ENCODE data around the gene CLPSL2. TPM values are rescaled to one million over a fixed set of nuclear protein-coding genes. Genes with fewer than 3 reads are reported as not detected.
"Not testable (repeated sequence)": the region's sequence is repeated elsewhere in the genome, so short reads cannot be mapped to it uniquely, and the experiment has no call there.

CLPSL2 gene
- total RNA-seq (2014; rRNA removed; shearing (Covaris generic)), result not detected in 2 replicates

- DNase-seq (ENCODE audit: low spot score), result no peak
Measured at GRCh38 chr6:35776364-35777215, at the start of gene CLPSL2. CLPSL2 (plus strand) TSS chr6:35776598; CDS start chr6:35776619, 21 bp downstream.

DNA sequence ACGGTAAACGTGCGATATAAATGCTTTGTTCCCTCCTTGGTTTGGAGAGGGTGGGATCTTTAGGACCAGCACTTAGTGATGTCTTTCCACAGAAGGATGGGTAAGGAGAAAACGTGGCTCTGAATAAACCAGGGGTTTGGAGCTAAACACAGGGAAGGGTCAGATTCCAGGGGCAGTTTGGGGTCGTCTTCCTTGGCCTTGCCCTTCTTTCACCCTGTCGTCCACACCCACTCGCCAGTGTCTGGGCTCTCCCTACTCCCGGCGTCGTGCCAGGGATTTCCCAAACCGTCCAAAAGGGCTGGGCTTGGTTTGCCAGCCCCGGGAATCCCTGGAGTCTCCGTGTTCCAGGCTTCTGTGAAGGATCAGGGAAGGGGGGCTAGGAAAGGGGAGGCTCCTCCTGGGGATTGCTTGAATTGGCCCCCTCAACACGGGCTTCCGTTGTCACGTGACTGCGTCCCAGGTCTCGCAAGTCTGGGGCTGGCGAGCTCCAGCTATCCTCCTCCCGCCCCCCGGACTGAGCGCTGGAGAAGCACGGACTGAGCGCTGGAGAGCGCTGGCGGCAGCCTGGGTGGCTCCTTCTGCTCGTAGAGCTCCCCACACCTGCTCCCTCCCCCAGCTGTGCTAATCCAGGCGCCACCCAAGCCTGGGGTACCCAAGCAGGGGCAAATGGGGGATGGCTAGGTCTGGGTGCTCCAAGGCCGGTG is 49.0 kb upstream of the CLPSL2 start:
- peak; percentile 68 for DNase-seq (ENCODE audit: low spot score)

GRCh38 chr6:35727935-35728682 is 48.3 kb upstream of the CLPSL2 start:
- peak; percentile 81 for DNase-seq (ENCODE audit: low spot score)

- no peak for DNase-seq (ENCODE audit: low spot score)
Measured at GRCh38 chr6:35728683-35729678, 47.4 kb upstream of the CLPSL2 start.

GRCh38 chr6:35729722-35730121 is 46.7 kb upstream of the CLPSL2 start:
- DNase-seq (ENCODE audit: low spot score), result no peak

- no peak for DNase-seq (ENCODE audit: low spot score)
Measured at GRCh38 chr6:35730745-35731413, 45.5 kb upstream of the CLPSL2 start.

DNA sequence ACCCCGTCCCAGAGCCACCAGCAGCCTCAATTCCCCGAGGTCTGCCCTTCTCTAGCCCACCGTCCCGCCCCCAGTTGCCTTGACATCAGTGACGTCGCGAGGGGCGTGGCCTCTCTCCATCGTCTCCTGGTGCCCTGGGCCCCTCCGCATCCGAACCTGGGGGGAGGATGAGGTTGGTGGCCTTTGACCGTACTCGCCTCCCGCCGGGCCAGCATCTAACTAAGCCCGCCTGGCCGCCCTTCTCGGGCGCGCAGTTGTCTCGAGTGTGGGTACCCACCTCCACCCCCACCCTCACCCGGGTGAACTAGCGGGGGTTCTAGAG is 45.0 kb upstream of the CLPSL2 start:
- peak; percentile 49 for DNase-seq (ENCODE audit: low spot score)

DNA sequence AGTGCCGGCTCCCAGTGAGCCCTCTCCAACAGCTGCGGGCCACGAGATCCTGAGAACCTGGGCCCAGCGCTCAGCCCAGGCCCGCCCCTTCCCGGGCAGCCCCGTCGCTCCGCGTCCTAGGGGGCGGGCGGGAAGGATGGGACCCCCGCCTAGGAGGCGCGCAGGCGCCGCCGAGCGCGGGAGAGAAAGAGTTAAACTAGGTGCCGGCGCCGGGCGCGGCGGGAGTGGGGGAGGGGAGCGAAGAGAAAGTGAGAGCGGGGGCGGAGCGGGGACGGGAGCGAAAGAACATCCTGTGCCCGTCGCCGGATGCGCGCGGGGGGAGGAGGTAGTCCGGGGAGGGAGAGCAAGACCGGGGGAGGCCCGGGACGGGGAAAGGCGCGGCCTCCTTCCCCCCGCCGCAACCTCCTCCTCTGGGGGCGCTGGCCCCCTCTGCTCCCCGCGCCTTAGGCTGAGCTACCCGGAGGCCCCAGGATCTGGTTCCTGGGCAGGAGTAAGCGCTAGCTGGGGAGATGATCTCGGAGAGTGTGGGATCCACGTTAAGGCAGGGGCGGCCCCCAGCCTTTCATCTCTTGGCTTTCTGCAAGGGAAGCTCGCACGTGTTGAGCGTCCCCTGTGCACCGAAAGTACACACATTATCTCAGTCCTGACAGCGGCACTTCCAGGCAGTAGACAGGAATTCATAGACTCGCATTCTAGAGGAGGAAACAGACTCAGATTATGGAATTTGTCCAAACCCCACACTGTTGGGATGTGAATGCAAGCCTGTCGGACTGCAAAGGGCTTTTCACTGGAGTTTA is 44.5 kb upstream of the CLPSL2 start:
- peak; percentile 73 for DNase-seq (ENCODE audit: low spot score)

- DNase-seq (ENCODE audit: low spot score), result no peak
Measured at GRCh38 chr6:35733633-35734032, 42.8 kb upstream of the CLPSL2 start.

- not testable (repeated sequence) for DNase-seq (ENCODE audit: low spot score)
Measured at GRCh38 chr6:35734319-35734718, 42.1 kb upstream of the CLPSL2 start.

DNA sequence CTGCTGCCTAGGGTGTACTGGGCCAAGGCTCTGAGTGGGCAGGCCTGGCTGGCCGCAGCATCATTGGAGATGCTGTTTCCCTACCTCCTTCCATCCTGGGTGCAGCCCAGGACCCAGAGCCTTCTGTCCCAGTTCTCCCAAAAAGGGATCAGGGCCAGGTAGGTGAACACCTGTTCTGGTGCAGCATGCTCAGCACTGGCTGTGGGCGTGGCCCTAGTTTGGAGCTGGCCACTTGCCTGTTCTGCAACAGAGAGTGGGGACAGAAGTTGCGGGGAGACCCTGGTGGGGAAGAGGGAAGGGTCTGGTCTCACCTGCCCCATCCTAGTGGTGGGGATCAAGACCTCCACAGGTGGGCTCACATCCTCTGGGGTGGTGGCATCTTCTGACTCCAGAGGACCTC is 40.9 kb upstream of the CLPSL2 start:
- DNase-seq (ENCODE audit: low spot score), result no peak

- peak; percentile 85 for DNase-seq (ENCODE audit: low spot score)
Measured at GRCh38 chr6:35736253-35736894, 40.0 kb upstream of the CLPSL2 start.

DNA sequence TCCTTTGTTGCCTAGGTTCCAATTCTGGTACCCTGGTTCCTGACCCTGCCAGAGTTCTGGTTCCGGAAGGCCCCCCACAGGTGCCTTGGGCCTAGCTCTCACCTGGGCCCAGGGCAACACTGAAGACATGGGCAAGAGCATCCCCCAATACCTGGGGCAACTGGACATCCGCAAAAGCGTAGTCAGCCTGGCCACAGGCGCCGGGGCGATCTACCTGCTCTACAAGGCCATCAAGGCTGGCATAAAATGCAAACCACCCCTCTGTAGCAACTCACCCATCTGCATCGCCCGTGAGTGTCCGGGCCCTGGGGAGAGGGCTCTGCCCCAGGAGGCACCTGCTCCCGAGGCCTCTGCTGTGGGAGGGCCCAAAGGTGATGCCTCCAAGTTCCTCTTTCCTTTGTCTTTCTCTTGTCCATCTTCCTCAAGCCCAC is 39.4 kb upstream of the CLPSL2 start, which contains the start of gene ARMC12:
TSS of gene ARMC12 (plus strand) at position 51 of the 431 bp plus-strand sequence. CDS start at position 128, 77 bp downstream.
- no peak for DNase-seq (ENCODE audit: low spot score)

DNA sequence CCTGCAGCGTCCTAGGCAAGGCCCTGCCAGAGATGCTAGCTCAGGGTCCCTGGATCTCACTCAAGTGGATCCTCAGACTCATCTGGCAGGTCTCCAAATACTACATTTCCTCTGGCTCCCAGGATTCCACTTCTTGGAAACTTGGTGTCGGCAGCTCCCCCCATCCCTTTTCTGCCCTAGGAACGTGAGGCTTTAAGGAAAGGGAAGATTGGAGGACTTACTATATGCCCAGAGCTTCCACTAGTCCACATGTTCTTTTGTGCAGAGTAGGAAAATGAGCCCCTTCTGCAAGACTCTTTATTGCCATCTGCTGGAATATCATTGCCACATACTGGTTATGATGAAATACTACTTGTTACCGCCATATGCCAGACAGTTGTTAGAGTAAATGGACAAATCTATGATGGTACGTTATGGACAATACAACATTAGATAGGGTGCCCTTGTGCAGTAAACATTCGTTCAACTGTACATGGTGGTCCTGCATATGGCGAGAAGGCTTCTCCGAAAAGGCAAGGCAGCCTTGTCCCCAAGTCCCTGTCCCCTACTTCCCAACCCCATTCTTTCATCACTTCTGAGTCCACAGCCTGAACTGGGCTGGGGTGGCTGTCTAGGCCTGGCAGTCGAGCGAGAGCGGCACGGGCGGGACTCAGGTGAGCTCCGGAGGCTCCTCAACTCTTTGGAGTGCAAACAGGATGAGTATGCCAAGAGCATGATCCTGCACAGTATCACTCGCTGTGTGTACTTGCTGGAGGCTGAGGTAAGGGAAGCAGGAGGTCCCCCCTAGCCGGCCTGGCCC is 38.8 kb upstream of the CLPSL2 start:
- peak; percentile 78 for DNase-seq (ENCODE audit: low spot score)

DNA sequence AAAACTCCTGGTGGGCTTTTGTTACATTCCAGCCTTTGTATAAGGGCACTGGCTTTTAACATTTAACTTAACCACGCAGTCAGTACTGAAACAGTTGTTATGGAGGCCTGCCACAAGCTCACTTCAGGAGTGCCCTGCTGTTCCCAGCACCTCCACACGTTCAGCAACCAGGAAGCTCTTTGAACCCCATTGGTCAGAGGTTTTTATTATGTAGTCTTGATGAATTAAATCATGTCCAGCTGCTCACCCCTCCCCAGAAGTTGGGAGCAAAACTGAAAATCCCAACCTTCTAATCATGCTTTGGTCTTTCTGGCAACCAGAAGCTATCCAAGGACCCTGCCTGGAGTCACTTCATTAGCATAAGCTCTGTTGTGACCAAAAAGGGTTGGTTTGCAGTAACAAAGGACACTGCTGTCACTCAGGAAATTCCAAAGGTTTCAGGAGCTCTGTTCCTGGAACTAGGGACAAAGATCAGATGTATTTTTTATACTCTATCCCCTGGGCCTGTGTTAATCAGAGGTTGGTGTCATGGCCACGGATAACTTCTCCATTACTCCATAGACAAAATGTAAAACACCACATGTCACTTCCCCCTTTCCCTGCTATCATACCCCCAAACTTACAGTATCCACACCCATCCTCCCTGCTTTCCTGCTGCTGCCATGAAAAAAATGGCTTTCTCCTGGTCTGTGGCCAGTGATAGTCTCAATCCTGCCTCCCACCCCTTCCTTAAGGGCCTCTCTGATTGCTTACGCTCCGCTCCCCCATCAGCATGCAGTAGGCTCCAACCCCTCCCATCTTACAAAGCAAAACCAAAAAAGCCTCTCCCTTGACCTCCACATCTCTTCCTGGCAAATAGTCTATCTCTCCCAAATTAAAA is 36.5 kb upstream of the CLPSL2 start:
- DNase-seq (ENCODE audit: low spot score), result no peak

GRCh38 chr6:35742842-35743241 is 33.6 kb upstream of the CLPSL2 start:
- no peak for DNase-seq (ENCODE audit: low spot score)

DNA sequence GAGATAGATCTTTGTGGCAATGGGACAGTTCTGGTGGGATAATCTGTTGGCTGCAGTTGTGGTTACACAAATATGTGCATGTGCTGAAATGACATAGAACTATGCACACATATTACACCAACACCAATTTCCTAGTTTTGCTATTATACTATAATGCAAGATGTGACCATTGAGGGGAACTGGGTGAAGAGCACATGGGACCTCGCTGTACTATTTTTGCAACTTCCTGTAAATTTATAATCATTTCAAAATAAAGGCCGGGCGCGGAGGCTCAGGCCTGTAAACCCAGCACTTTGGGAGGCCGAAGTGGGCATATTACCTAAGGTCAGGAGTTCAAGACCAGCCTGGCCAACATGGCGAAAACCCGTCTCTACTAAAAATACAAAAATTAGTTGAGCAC is 30.9 kb upstream of the CLPSL2 start:
- DNase-seq (ENCODE audit: low spot score), result no peak
